Keratinocyte (primary cell): ENCODE results near the gene SCP2. TPM values are rescaled to one million over a fixed set of nuclear protein-coding genes. Genes with fewer than 3 reads are reported as not detected.

ENCODE experiments used
- DNase-seq: peaks from one replicate; pipeline ENCODE4 v3.0.0-alpha.2; 2011; ENCODE audit warnings: low read depth, missing footprints, low spot score
- FAIRE-seq: peaks from 2 replicates; lab custom pipeline; 2011; peaks lifted over from hg19 to GRCh38; lab: Jason Lieb, UNC
- H2AFZ ChIP-seq: 2 replicates; pipeline ENCODE4 v1.6.0; 2012; ENCODE audit warnings: low read length, control low read depth, inconsistent platforms; ENCODE audit not compliant: control insufficient read depth
- H3K27ac ChIP-seq: 2 replicates; pipeline ENCODE4 v1.5.1; 2011; ENCODE audit warnings: low read length; ENCODE audit not compliant: control insufficient read depth, insufficient read depth
- H3K27me3 ChIP-seq: 3 replicates; pipeline ENCODE4 v1.6.0; 2011; ENCODE audit warnings: low read length; ENCODE audit not compliant: control insufficient read depth, insufficient read depth; ENCODE audit errors: extremely low read depth
- H3K36me3 ChIP-seq, 2 experiments: 2 replicates in 1 of 2; 3 replicates in 1 of 2; pipeline ENCODE4 v1.5.1; 2011; ENCODE audit warnings: low read length in 2 of 2, mild to moderate bottlenecking in 1 of 2; ENCODE audit not compliant: control insufficient read depth in 2 of 2, insufficient read depth in 2 of 2; ENCODE audit errors: extremely low read depth in 1 of 2
- H3K4me1 ChIP-seq: 3 replicates; pipeline ENCODE4 v1.5.1; 2011; ENCODE audit warnings: low read length; ENCODE audit not compliant: control insufficient read depth, insufficient read depth; ENCODE audit errors: extremely low read depth
- H3K4me2 ChIP-seq: 3 replicates; pipeline ENCODE4 v1.6.0; 2011; ENCODE audit warnings: low read depth, low read length; ENCODE audit not compliant: control insufficient read depth, insufficient read depth; ENCODE audit errors: extremely low read depth
- H3K4me3 ChIP-seq, 3 experiments: fragments of 200-600 bp in 1 of 3; sonication (generic) in 1 of 3; 2 replicates in 2 of 3; 3 replicates in 1 of 3; pipeline ENCODE4 v1.5.1; 2011 to 2016; ENCODE audit warnings: low read length in 3 of 3, mild to moderate bottlenecking in 3 of 3, control low read depth in 2 of 3, inconsistent platforms in 1 of 3, low read depth in 1 of 3, mixed read lengths in 1 of 3, mixed run types in 1 of 3, moderate library complexity in 1 of 3; ENCODE audit not compliant: control insufficient read depth in 2 of 3, insufficient read depth in 2 of 3; ENCODE audit errors: extremely low read depth in 1 of 3
- H3K79me2 ChIP-seq: 2 replicates; pipeline ENCODE4 v1.6.0; 2012; ENCODE audit warnings: low read length; ENCODE audit not compliant: control insufficient read depth, insufficient read depth
- H3K9ac ChIP-seq: 3 replicates; pipeline ENCODE4 v1.6.0; 2011; ENCODE audit warnings: low read length; ENCODE audit not compliant: control insufficient read depth, insufficient read depth; ENCODE audit errors: extremely low read depth
- H3K9me1 ChIP-seq: 3 replicates; pipeline ENCODE4 v1.6.0; 2011; ENCODE audit warnings: low read length; ENCODE audit not compliant: control insufficient read depth, insufficient read depth; ENCODE audit errors: extremely low read depth
- H3K9me3 ChIP-seq: 2 replicates; pipeline ENCODE4 v1.5.1; 2012; ENCODE audit warnings: low read depth, low read length; ENCODE audit not compliant: control insufficient read depth
- H4K20me1 ChIP-seq: 3 replicates; pipeline ENCODE4 v1.6.0; 2011; ENCODE audit warnings: low read length; ENCODE audit not compliant: control insufficient read depth, insufficient read depth; ENCODE audit errors: extremely low read depth
- EZH2 ChIP-seq: IDR thresholded peaks from one replicate; pipeline ENCODE4 v1.6.1; 2012; ENCODE audit warnings: inconsistent platforms, mild to moderate bottlenecking, low read length, moderate library complexity
- dilution Hi-C: fragments of 300-500 bp; cut with MboI; formaldehyde crosslinking; loops from one replicate; pipeline ENCODE4 v1.7.0; 2020; ENCODE audit warnings: low sequenced_read_pairs; ENCODE audit not compliant: extremely low pct_ligation_motif_present
- polyA plus RNA-seq, 5 experiments: library from polyadenylated mRNA; depleted of rRNA in 3 of 5; stranded (reverse) in 3 of 5; stranded (forward) in 1 of 5; unstranded in 1 of 5; fragments of >200 nt; gene quantifications; 1 replicate in 1 of 5; 2 replicates in 3 of 5; 3 replicates in 1 of 5; pipeline versions ENCODE4 v1.2.1 to v1.2.3, GENCODE V29; 2011 to 2012; ENCODE audit warnings: missing spikeins in 2 of 5, low read depth in 1 of 5, low replicate concordance in 1 of 5
- TF ChIP-seq, protein P1 (sequence below), 3 experiments: IDR thresholded peaks in 1 of 3; conservative IDR thresholded peaks in 1 of 3; optimal IDR thresholded peaks in 1 of 3; 2 replicates in 2 of 3; 3 replicates in 1 of 3; pipeline versions ENCODE3 to v1.5.1; 2011; ENCODE audit warnings: low read length in 3 of 3, mild to moderate bottlenecking in 3 of 3, moderate library complexity in 2 of 3, control low read depth in 1 of 3, inconsistent platforms in 1 of 3; ENCODE audit not compliant: insufficient read depth in 2 of 3; ENCODE audit errors: extremely low read depth in 1 of 3

The SCP2 gene
- polyA plus RNA-seq, 1 donor (not counting 4 experiments of a cell fraction or from before 2014, with no cell fraction given) = 116 TPM

DNA sequence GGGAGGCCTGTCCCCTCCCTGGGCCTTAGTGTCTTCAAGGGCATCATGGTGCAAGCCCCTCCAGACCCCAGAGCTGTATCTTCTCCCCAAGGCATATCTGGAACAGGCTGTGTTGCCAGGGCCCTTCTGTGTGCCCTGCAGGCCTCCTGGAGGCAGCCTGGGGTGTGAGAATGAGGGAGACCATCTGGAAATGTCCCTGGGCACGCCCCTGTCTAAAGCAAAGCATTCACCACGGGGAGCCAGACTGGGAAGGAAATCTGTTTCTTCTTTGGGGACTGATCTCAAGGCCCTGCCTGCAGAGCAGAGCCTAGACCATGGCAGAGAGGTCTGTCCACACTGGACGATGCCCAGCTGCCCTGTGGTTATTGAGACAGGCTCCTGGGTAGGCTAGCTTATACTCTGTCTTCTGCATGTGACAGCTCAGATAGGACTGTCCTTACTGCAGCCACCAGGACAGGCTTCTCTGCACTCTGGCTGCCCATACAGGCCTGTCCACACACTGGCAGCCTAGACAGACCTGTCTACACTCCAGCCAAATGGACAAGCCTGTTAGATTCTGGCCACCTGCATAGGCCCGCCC is 159.5 kb downstream of the SCP2 start:
- H3K36me3 ChIP-seq = no peaks in the 10 kb centered on the region
- no peak overlapping the region for H2AFZ ChIP-seq
- no peak for TF ChIP-seq EZH2
- TF ChIP-seq, protein P1, sequence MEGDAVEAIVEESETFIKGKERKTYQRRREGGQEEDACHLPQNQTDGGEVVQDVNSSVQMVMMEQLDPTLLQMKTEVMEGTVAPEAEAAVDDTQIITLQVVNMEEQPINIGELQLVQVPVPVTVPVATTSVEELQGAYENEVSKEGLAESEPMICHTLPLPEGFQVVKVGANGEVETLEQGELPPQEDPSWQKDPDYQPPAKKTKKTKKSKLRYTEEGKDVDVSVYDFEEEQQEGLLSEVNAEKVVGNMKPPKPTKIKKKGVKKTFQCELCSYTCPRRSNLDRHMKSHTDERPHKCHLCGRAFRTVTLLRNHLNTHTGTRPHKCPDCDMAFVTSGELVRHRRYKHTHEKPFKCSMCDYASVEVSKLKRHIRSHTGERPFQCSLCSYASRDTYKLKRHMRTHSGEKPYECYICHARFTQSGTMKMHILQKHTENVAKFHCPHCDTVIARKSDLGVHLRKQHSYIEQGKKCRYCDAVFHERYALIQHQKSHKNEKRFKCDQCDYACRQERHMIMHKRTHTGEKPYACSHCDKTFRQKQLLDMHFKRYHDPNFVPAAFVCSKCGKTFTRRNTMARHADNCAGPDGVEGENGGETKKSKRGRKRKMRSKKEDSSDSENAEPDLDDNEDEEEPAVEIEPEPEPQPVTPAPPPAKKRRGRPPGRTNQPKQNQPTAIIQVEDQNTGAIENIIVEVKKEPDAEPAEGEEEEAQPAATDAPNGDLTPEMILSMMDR (optimal IDR thresholded peaks at IDR 0.05 in 1 of 3, IDR thresholded peaks at IDR 0.05 in 1 of 3, conservative IDR thresholded peaks at IDR 0.05 in 1 of 3; ENCODE audit: extremely low read depth in 1 of 3, insufficient read depth in 2 of 3, low read length in 3 of 3) = no peak
- FAIRE-seq (no peak), DNase-seq (no peak)
- no peak overlapping the region for H3K9ac ChIP-seq
- no peaks in the 10 kb centered on the region for H3K4me1 ChIP-seq
- H3K9me1 ChIP-seq = no peaks in the 10 kb centered on the region
- no peaks in the 10 kb centered on the region for H3K9me3 ChIP-seq
- no peak overlapping the region for H3K27ac ChIP-seq
- H4K20me1 ChIP-seq = no peaks in the 10 kb centered on the region
- no peaks in the 10 kb centered on the region for H3K27me3 ChIP-seq
- dilution Hi-C loops = no loop called here
- no peaks in the 10 kb centered on the region for H3K79me2 ChIP-seq
- H3K4me3 ChIP-seq = no peak overlapping the region
- no peak overlapping the region for H3K4me2 ChIP-seq

DNA sequence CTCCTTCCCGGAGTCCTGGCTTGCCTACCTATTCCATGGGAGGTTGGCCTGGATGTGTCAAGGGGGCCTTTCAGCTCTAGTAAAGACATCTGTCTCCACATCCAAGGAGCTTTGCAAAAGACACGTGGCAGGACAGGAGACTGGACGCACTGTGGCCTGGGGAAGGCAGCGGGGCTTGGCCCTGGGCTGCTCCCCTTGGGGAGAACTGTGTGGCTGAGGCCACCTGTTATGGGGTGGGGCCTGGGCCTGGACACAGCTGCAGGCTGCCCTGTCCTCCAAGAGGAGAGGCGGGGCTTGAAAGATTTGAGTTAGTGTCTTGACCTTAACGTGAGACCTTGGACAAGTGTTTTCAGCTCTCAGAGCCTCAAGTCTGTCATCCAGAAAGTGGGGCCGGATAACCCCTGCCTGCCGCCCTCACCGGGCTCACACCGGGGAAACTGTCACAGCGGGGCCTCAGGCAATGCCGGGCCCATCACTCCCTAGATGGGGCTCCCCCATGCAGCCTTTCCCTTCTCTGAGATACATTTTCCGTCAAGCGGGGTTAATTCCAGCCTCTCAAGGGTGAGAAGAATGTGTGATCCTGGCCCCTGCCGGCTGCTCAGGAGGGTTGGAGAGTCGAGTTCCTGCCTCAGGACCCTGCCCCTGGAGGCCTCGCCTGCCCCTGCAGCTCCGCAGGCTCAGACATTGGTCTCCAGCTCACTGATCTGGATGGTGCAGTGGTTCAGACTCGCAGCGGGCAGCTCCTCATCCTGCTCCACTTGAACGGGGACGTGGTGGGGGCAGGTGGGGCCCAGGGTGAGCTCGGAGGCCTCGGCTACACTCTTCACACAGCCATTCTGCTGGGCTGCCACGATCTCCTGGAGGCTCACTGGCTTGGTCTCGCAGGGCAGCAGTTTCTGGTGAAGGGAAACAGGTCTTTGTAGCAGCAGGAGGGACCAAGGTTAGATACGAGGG is 160.5 kb downstream of the SCP2 start:
- H3K4me1 ChIP-seq = no peaks in the 10 kb centered on the region

More for the DNA sequence above, 160.5 kb downstream of the SCP2 start:
- no peaks in the 10 kb centered on the region for H3K79me2 ChIP-seq
- H3K9me3 ChIP-seq = no peaks in the 10 kb centered on the region
- no peak overlapping the region for H3K4me2 ChIP-seq
- peaks cover 5% of the 10 kb centered on the region for H3K27me3 ChIP-seq
- no peaks in the 10 kb centered on the region for H3K36me3 ChIP-seq
- DNase-seq = no peak
- H3K27ac ChIP-seq = no peak overlapping the region
- dilution Hi-C loops = no loop called here
- H4K20me1 ChIP-seq = no peaks in the 10 kb centered on the region
- H2AFZ ChIP-seq = no peak overlapping the region
- TF ChIP-seq EZH2 = no peak
- TF ChIP-seq, protein P1 (optimal IDR thresholded peaks at IDR 0.05 in 1 of 3, IDR thresholded peaks at IDR 0.05 in 1 of 3, conservative IDR thresholded peaks at IDR 0.05 in 1 of 3; ENCODE audit: extremely low read depth in 1 of 3, insufficient read depth in 2 of 3, low read length in 3 of 3) = no peak
- no peak overlapping the region for H3K4me3 ChIP-seq
- no peak overlapping the region for H3K9ac ChIP-seq
- no peak for FAIRE-seq
- no peaks in the 10 kb centered on the region for H3K9me1 ChIP-seq
